HT1080 (cell line): ENCODE results near the gene ITGAE. TPM values are rescaled to one million over a fixed set of nuclear protein-coding genes. Genes with fewer than 3 reads are reported as not detected.
"Not testable (repeated sequence)": the region's sequence is repeated elsewhere in the genome, so short reads cannot be mapped to it uniquely, and the experiment has no call there.

Experiments used
- DNase-seq: peaks from one replicate; pipeline ENCODE4 v3.0.0-alpha.2; 2015; ENCODE audit warnings: low read depth
- total RNA-seq: library from RNA; depleted of rRNA; stranded (reverse); fragments of >200 nt; shearing (Covaris generic); gene quantifications from 2 replicates; pipeline ENCODE4 v1.2.3, GENCODE V29; 2014

Gene ITGAE
- total RNA-seq, 1 experiment from 2014 or later, result 26.9 TPM

DNA sequence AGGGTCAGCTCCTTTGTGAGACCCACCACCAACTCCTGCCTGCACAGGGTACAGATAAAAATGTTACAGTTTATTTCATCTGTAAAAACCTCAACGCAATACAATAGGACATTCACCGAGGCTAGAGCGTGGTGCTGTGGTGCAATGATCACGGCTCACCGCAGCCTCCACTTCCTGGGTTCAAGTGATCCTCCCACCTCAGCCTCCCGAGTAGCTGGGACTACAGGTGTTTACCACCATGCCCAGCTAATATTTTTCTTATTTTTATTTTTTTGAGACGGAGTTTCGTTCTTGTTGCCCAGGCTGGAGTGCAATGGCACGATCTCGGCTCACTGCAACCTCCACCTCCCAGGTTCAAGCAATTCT is 66.1 kb downstream of the ITGAE start:
- DNase-seq, result not testable (repeated sequence)

DNA sequence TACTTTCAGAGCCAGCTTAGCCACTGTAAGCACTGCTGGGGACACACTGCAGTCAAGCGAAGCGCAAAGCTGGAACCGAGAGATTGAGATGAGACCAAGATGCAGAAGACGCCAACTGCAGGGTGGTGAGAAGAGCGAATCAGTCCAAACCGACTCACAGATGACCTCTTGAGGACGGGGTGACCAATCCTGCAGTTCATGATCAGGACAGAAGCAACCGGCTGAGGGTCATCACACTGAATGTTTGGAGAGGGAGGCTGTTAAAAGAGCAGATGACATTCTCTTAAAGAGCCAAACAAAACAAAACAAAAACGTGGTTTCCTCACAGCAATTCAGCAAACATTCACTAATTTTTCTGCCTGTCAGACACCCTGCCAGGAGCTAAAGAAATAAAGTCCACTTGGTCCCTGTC is 68.8 kb downstream of the ITGAE start:
- DNase-seq, result no peak

DNA sequence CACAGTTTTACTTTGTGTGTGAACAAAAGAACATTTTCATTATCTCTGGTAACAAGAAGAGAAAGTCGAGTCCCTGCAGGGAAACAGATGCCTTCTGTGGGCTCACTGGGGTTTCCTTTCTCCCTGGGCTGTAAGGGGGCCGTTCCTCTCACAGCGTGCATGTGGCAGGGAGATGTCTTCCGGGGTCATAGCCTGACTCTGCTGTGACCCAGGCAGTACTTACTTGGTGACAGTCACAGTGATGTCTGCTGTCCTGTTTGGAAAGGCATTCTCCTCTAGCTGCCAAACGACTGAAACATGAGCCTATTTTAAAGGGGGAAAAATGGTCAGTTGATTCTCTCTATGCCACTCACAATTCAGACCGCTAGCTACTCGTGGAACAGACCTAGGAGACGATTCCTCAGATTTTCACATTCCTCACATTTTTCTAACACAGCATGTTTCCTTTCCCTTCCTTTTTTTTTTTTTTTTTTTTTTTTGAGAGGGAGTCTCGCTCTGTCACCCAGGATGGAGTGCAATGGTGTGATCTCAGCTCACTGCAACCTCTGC is 70.0 kb downstream of the ITGAE start:
- peak; percentile 18 for DNase-seq

DNA sequence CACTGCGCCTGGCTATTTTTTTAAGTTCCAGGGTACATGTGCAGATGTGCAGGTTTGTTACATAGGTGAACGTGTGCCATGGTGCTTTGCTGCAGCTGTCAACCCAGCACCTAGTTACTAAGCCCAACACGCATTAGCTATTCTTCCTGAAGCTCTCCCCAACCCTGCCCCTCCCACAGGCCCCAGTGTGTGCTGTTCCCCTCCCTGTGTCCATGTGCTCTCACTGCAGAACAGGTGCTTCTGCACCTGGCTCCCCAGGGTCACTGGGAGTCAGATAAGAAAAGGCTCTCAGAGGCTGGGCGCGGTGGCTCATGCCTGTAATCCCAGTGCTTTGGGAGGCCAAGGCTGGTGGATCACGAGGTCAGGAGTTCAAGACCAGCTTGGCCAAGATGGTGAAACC is 71.1 kb downstream of the ITGAE start:
- no peak for DNase-seq

DNA sequence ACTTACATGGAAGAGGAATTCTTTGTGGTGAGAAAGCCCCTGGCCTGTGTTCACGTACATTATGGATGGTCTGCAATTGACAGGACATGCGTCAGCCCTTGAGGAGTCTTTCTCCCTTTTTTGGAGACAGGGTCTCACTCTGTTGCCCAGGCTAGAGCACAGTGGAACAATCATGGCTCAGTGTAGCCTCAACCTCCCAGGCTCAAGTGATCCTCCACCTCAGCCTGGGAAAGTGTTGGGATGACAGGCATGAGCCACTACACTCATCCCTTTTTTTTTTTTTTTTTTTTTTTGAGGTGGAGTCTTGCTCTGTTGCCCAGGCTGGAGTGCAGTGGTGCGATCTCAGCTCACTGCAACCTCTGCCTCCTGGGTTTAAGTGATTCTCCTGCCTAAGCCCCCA is 72.9 kb downstream of the ITGAE start:
- DNase-seq, result not testable (repeated sequence)

DNA sequence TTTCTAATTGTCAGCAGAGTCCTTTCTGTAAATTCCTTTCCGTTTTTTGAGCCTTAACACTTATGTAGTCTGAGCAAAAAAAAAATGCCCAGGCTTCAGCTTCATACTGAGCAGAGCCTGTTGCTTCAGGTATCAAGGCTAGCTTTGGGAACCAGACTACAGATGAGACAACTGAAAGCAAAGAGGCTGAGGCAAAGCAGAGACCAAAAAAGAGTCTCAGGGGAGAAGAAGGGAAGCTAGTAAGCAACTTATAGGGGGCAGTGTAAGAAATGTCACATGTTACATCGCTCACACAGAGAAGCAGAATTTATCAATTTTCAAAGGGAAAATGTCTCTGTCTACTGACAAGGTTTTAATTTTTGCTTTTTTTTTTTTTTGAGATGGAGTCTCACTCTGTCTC is 73.9 kb downstream of the ITGAE start:
- DNase-seq, result no peak

DNA sequence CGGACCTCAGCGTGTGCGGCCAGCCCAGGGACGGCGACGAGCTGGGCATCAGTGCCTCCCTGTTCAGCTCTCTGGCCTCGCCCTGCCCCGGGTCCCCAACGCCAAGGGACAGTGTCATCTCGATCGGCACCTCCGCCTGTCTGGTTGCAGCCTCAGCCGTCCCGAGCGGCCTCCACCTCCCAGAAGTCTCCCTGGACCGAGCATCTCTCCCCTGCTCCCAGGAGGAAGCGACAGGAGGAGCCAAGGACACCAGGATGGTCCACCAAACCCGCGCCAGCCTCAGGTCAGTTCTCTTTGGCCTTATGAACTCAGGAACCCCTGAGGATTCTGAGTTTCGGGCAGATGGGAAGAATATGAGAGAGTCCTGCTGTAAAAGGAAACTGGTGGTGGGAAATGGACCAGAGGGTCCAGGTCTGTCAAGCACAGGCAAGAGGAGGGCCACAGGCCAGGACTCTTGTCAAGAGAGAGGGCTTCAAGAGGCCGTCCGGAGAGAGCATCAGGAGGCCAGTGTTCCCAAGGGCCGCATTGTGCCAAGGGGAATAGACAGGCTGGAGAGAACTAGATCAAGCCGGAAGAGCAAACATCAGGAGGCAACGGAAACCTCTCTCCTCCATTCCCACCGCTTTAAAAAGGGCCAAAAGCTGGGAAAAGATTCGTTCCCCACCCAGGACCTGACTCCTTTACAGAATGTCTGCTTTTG is 76.5 kb downstream of the ITGAE start:
- no peak for DNase-seq

DNA sequence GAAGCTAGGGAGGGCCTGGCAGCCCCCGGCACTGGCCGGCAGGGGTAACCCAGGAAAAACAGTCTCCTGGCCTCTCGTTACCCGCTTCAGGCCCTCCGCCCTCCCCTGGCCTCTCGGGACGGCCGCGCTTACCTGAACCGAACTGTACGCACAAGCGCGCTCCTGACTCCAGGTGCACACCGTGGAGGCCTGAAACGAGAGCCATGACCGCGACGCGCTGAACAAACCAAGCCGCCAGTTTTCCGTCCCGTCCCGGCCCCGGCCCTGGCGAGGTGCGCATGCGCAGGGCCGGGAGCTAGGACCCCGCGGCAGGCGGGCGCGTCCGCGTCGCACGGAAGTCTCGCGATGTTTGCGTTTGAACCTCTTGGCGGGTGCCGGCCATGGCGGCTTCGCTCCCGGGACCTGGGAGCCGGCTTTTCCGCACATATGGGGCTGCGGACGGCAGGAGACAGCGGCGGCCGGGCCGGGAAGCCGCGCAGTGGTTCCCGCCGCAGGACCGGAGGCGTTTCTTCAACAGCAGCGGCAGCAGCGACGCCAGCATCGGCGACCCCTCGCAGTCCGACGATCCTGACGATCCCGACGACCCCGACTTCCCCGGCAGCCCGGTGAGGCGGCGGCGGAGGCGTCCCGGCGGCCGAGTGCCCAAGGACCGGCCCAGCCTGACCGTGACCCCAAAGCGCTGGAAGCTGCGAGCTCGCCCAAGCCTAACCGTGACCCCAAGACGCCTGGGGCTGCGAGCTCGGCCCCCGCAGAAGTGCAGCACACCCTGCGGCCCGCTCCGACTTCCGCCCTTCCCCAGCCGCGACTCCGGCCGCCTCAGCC is 77.2 kb downstream of the ITGAE start, which contains the start of gene HASPIN:
HASPIN (plus strand) TSS at position 348 of the 822 bp plus-strand sequence; CDS start at position 381, 33 bp downstream.
- DNase-seq, result peak; percentile 80

DNA sequence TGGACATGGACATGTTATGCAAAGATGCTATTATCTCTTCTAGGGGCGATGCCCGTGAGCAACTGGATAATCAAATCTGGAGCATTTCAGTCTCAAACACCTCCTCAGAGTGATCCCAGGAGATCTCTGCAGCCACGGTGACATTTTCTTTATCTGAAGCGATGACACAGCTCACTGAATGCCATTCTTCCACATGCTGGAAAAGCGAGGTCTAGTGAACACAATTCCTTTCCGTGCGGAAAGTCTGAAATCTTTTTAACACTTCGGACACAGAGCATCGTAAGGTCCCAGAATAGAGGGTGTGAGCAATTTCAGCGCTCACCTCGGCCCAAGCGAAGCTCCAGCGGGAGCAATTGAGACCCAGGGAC is 77.8 kb downstream of the ITGAE start:
- DNase-seq, result no peak

DNA sequence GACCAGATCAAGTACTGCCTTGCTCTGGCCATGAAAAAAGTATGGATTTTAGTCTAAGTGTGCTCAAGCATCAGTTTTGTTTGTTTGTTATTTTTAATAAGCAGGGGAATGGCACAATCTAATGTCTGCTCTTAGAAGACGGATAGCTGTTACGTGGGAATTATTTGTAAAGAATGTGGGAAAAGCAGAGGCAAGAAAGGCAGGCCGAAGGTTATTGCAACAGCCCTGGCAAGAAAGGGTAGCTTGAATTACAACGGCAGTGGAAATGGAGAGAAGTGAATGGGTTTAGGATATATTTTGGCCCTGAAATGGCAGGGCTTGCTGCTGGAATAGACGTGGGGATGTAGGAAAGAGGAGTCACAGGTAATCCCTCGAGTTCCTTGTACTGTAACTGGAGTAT is 78.3 kb downstream of the ITGAE start:
- no peak for DNase-seq

DNA sequence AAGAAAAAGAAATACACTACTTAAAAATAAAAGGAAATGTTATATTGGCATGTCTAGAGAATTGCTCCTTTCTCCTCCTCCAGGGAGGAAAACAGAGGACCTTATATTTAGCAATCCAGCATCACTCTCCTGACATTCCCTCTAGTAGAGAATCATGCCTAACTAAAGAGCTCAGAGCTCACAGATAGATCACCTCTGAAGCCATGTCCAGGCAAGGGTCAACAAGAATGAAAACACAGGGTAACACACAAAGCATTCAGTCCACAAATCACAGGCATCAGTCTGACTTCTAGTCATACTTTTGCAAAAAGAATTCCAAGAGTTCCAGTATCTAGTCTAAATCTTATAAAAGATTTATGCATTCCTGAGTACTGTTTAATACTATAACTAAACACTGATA is 81.7 kb downstream of the ITGAE start:
- no peak for DNase-seq

DNA sequence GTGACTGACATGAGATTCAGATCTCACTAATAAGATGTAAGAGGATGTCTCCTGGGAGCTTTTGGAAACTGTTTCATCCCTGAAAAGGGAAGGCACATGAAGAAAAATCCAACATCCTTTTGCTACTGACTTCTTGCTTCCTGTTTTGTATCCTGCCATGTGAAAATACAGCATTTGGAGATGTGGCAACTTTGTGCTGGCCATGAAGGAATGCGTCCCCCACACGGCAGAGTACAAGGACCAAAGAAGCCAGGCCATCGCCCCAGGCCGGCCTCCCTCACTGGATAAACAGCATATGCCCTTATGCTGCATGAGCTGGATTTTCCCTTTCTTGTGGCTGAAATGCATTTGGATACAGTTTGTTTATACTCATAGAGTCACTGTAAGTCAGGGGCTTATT is 82.8 kb downstream of the ITGAE start:
- DNase-seq, result no peak

DNA sequence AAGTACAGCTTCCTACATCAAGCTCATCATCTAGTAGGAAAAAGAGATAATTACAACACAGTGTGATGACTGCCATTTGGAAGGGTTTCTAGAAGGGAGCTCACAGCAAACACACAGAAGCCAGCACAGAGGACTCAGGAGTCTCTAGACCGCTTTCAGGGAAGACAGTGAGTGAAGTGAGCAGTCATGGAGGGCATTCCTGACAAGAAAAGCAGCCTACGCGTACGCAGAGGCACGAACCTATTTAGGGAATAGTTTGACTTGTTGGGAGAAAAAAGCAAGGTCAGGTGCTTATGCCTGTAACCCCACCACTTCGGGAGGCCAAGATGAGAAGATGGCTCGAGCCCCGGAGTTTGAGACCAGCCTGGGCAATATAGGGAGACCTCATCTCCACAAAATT is 85.7 kb downstream of the ITGAE start:
- no peak for DNase-seq

DNA sequence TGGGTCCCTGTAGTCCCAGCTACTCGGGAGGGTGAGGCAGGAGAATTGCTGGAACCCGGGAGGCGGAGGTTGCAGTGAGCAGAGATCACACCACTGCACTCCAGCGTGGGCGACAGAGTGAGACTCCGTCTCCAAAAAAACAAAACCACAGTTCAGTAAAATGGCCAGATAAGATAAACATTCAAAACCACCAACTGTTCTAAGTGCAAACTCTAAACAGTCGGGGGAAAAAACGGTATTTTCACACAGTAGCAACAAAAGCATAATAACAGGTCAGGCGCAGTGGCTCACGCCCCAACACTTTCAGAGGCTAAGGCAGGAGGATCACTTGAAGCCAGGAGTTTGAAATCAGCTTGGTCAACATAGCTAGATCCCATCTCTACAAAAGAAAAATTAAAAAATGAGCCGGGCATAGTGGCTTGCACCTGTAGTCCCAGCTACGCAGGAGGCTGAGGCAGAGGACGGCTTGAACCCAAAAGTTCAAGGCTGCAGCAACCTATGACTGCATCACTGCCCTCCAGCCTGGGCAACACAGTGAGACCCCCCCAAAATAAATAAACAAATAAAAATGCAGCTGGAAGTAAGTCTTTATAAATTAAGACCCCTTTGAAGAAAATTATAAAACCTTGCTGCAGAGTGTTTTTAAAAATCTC is 88.1 kb downstream of the ITGAE start:
- DNase-seq, result no peak

DNA sequence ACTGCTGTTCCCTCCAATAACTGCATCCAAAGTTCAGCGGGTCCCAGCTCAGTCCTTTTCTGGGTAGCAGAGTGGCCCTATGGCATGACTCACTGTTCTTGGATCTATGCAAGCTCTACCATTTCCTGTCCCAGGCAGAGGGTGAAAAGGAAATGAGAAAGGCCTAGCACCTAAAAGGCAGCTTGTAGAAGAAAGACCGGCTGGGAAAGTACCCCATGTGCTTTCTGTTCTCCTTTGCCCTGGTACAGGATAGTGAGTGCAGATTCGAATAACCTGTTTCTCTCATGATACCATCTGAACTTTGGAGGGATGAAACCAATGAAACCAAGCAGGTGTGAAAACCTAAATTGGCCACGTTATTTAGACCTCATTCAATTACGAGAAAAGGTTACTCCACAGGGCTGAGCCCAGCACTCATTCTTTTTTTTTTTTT is 90.0 kb downstream of the ITGAE start:
- DNase-seq, result peak; percentile 73

DNA sequence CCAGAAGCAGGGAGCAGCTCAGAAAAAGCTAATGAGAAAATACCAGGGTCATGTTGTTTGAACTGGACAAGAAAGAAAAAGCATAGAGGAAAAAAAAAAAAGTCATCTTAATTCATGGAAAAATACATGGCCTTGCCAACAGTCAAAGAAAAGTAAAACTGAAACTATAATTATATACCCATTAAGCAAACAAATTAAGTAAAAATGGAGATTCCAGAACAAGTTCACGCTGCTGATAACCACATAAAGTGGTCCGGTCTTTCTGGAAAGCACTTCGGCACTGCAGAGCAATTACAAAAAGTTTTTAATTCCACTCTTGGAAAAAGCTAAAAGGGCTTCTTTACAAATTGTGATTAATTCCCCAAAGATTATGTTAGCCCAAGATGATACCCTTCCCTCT is 92.6 kb downstream of the ITGAE start:
- no peak for DNase-seq

DNA sequence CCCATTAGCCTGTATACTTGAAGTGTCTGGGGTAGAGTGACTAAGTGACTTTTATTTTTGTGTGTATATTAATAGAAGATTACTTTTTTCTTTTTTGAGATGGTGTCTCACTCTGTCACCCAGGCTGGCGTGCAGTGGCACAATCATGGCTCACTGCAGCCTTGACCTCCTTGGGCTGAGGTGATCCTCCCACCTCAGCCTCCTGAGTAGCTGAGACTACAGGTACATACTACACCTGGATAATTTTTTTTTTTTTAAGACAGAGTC is 95.3 kb downstream of the ITGAE start:
- DNase-seq, result not testable (repeated sequence)

DNA sequence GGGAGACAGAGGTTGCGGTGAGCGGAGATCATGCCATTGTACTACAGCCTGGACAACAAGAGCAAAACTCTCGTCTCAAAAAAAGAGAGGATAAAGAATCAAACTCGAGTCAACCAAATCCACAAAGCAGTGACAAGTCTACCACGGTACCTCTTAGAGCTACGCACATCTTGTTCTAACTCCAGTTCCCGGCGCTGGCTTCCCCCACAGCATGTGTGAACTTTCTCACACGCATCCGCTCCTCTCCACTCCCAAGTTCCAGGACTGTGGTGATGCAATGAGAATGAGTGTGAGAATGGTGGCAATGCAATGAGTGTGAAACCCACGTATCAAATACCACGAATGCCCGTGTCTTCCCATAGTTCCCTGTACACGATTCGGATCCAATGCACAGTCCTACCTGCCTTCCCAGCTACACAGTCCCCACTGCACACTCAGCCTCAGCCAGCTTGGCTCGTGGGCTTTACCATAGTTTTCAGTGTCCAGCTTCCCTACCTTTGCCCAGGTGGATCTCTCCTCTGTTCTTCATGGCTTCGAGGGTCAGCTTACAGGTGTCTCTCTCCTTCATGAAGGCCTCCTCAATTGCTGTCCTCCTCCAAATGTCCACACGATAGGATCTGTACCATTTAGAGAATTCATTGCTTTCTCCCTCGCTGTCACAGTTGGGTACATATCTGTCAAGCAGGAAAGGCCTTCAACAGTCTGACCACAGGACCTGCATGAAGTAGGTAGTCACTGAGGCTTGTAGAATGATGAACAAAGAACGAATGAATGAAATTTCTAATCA is 95.9 kb downstream of the ITGAE start:
- no peak for DNase-seq

DNA sequence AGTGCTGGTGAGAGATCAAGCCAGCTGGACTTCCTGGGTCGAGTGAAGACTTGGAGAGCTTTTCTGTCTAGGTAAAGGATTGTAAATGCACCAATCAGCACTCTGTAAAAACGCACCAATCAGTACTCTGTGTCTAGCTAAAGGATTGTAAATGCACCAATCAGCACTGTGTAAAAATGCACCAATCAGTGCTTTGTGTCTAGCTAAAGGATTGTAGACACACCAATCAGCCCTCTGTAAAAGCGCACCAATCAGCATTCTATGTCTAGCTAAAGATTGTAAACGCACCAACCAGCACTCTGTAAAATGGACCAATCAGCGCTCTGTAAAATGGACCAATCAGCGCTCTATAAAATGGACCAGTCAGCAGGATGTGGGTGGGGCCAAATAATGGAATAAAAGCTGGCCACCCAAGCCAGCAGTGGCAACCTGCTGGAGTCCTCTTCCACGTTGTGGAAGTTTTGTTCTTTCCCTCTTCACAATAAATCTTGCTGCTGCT is 98.9 kb downstream of the ITGAE start:
- not testable (repeated sequence) for DNase-seq

DNA sequence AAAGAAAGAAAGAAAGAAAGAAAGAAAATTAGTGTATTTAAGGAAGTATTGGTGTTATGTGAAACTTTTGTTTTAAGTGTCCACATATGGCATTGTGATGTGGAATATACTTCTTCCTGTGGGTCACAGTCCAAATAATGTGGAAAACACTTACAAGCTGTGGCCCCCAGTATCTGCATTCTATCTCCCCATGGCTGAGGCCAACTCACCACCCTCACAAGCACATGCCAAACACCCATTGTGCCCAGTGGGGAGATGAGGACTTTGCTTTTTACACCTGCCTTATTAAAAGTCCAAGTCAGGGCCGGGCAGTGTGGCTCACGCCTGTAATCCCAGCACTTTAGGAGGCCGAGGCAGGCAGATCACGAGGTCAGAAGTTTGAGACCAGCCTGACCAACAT is 101.0 kb downstream of the ITGAE start:
- DNase-seq, result no peak

DNA sequence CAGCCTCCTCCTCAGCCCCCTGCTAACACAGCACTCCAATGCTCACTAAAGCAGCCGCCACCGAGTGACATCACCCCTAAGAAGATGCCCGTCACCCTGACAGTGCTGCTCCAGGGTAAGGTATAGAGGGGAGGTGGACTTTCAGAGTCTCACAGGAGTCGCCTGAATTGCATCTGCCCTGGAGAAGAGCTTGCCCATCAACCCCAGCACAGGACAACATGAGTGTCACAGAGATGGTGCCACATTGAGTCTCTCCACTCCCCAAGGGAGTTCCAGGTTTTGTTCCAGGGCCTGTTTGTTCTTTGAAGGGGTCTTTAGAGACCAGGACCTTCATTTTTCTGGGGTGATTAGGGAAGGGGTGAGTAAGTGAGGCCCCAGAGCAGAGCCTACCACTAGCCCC is 102.8 kb downstream of the ITGAE start:
- no peak for DNase-seq
